Measurements from ENCODE around the gene LY6G6D. TPM values are rescaled to one million over a fixed set of nuclear protein-coding genes. Genes with fewer than 3 reads are reported as not detected.

Gene LY6G6D
- total and polyA plus RNA-seq, 2 of the 13 experiments (the other 11 are each of a cell fraction or from before 2014, with no cell fraction given): not detected

GRCh38 chr6:31665501-31666336 lies 49.4 kb upstream of the LY6G6D start, which contains the start of gene CSNK2B (continued):
- TF ChIP-seq REST (IDR thresholded peaks at IDR 0.05; ENCODE audit: borderline replicate concordance in 1 of 2, low read depth in 1 of 2, low read length in 2 of 2): peak in 1 of 2 experiments; percentile 48; a peak in 2 of 4 replicates
- peak; percentile 93; the same call in 1 of the 2 replicates for TF ChIP-seq TMF1 (CRISPR knock-in tag; IDR thresholded peaks at IDR 0.05; ENCODE audit: low read depth)
- no peak for TF ChIP-seq NFKBIZ (CRISPR knock-in tag; IDR thresholded peaks at IDR 0.05)
- TF ChIP-seq ZNF776 (CRISPR knock-in tag; IDR thresholded peaks at IDR 0.05): peak; percentile 30; the same call in 1 of the 2 replicates
- TF ChIP-seq PHF21A (CRISPR knock-in tag; IDR thresholded peaks at IDR 0.05): 0 out of 2 replicates have a peak, but pooled peaks have one; percentile 11
- TF ChIP-seq BRF2 (CRISPR knock-in tag; IDR thresholded peaks at IDR 0.05): peak; percentile 73; the same call in 1 of the 2 replicates
- TF ChIP-seq AKNA (CRISPR knock-in tag; IDR thresholded peaks at IDR 0.05; ENCODE audit: borderline replicate concordance): no peak
- TF ChIP-seq PTBP1 (IDR thresholded peaks at IDR 0.05; ENCODE audit: low read depth, low read length, poor library complexity, severe bottlenecking): no peak
- TF ChIP-seq ATM (IDR thresholded peaks at IDR 0.05; ENCODE audit: borderline replicate concordance): no peak
- TF ChIP-seq ERF (CRISPR knock-in tag; IDR thresholded peaks at IDR 0.05): peak; percentile 44
- no peak; the same call in 1 of the 2 replicates for TF ChIP-seq KLF6 (CRISPR knock-in tag; IDR thresholded peaks at IDR 0.05)
- 0 out of 2 replicates have a peak, but pooled peaks have one; percentile 50 for TF ChIP-seq CAMTA2 (CRISPR knock-in tag; IDR thresholded peaks at IDR 0.05; ENCODE audit: borderline replicate concordance)
- TF ChIP-seq HNRNPUL1 (IDR thresholded peaks at IDR 0.05; ENCODE audit: low read depth, low read length): no peak
- TF ChIP-seq GTF3A (CRISPR knock-in tag; conservative IDR thresholded peaks at IDR 0.05): peak; percentile 40; the same call in 1 of the 2 replicates
- no peak for TF ChIP-seq NCOA1 (CRISPR knock-in tag; IDR thresholded peaks at IDR 0.05)
- TF ChIP-seq KDM5B (CRISPR knock-in tag; IDR thresholded peaks at IDR 0.05; ENCODE audit: borderline replicate concordance): peak; percentile 79; the same call in 1 of the 2 replicates
- TF ChIP-seq HIVEP1 (CRISPR knock-in tag; IDR thresholded peaks at IDR 0.05): peak; percentile 80; the same call in 1 of the 2 replicates

Data from HepG2 (cell line).